ENCODE measurements around the gene CRX.
"Not testable (repeated sequence)": the region's sequence is repeated elsewhere in the genome, so short reads cannot be mapped to it uniquely, and the experiment has no call there.

CRX gene

DNA sequence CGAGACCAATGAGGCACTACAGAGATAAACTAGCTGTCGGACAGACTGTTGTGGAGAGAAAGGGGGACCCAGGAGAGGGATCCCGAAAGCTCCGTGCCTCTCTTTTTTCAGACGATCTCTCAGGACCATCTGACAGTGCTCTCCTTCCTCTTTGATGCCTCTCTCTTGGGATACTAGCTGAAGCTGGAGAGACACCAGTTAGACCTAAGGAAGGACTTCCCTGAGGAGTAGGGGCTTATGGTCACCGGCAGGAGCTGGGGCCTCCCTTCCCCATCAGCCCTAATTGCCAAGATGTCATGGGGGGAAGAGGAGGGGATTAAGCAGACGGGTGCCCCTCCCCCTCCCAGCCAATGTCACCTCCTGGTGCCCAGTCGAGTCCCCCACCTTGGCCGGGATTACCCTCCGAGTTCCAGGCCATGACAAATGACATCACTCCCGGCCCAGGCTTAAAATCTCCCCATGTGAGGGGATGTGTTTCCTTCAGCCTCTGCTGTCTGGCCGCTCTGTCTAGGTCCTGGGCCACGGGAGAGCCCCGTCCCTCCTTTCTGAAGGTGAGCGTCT, at the start of gene CRX:
Gene CRX, plus strand, starts transcription at position 478 of the 561 bp plus-strand sequence. CDS start 12,507 bp downstream, outside the sequence.
- TF ChIP-seq, protein P1, sequence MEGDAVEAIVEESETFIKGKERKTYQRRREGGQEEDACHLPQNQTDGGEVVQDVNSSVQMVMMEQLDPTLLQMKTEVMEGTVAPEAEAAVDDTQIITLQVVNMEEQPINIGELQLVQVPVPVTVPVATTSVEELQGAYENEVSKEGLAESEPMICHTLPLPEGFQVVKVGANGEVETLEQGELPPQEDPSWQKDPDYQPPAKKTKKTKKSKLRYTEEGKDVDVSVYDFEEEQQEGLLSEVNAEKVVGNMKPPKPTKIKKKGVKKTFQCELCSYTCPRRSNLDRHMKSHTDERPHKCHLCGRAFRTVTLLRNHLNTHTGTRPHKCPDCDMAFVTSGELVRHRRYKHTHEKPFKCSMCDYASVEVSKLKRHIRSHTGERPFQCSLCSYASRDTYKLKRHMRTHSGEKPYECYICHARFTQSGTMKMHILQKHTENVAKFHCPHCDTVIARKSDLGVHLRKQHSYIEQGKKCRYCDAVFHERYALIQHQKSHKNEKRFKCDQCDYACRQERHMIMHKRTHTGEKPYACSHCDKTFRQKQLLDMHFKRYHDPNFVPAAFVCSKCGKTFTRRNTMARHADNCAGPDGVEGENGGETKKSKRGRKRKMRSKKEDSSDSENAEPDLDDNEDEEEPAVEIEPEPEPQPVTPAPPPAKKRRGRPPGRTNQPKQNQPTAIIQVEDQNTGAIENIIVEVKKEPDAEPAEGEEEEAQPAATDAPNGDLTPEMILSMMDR (conservative IDR thresholded peaks at IDR 0.05; ENCODE audit: low read length): no peak
- no peak within 1 kb of the TSS for H3K4me3 ChIP-seq (ENCODE audit: low read length)
- no peak for DNase-seq (ENCODE audit: low read depth)

GRCh38 chr19:47776568-47776967, 45.2 kb upstream of the CRX start:
- no peak for DNase-seq (ENCODE audit: low read depth)
- TF ChIP-seq, protein P1 (conservative IDR thresholded peaks at IDR 0.05; ENCODE audit: low read length): no peak

DNA sequence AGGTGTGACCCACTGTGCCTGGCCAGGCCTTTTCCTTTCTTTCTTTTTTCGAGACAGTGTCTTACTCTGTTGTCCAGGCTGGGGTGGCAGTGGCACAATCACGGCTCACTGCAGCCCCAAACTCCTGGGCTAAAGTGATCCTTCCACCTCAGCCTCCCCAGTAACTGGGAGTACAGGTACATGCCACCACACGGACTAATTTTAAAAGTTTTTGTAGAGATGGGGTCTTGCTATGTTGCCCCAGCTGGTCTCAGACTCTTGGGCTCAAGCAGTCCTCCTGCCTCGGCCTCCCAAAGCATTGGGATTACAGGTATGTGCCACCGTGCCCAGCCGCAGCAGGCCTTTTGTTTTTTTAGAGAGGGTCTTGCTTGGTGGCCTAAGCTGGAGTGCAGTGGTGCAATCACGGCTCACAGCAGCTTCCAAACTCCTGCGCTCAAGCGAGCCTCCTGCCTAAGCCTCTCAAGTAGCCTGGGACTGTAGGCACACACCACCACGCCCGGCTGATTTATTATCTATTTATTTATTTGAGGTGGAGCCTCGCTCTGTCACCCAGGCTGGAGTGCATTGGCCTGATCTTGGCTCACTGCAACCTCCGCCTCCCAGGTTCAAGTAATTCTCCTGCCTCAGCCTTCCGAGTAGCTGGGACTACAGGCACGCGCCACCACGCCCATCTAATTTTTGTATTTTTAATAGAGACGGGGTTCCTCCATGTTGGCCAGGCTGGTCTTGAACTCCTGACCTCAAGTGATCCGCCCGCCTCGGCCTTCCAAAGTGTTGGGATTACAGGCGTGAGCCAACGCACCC, 44.3 kb upstream of the CRX start:
- DNase-seq (ENCODE audit: low read depth): not testable (repeated sequence)

More at GRCh38 chr19:47776568-47776967, 45.2 kb upstream of the CRX start:
- no peak overlapping the region for H3K4me3 ChIP-seq (ENCODE audit: low read length)

GRCh38 chr19:47778049-47778953, 43.4 kb upstream of the CRX start, which contains the start of gene SELENOW:
Gene SELENOW (plus strand): TSS chr19:47778703. CDS start chr19:47778786, 83 bp downstream.
- DNase-seq (ENCODE audit: low read depth): peak; percentile 60
- peak within 1 kb of the TSS; percentile 90 for H3K4me3 ChIP-seq (ENCODE audit: low read length)
- TF ChIP-seq, protein P1 (conservative IDR thresholded peaks at IDR 0.05; ENCODE audit: low read length): no peak

More for the DNA sequence above, 44.3 kb upstream of the CRX start:
- H3K4me3 ChIP-seq (ENCODE audit: low read length): peak overlapping the region; percentile 90

DNA sequence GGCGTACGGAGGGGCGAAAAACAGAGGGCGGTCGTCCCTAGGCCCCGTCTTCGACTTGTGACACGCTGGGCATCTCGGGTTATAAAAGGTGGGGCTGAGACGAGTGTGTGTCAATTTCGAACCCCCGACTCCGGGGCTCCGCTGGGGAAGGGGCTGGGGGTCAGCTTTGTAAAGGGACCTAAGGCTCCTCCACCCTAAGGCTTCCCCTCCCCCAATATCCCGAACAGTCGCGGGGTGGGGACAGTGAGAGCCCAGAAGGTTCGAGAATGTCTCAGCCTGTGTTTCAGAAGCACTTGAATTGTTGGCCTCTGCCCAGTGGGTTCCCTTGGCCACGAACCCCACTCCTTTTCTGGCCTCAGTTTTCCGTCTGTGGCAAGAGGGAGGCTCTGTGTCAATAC, 42.8 kb upstream of the CRX start:
- H3K4me3 ChIP-seq (ENCODE audit: low read length): peak overlapping the region; percentile 90
- peak; percentile 31 for DNase-seq (ENCODE audit: low read depth)
- TF ChIP-seq, protein P1 (conservative IDR thresholded peaks at IDR 0.05; ENCODE audit: low read length): no peak

GRCh38 chr19:47779524-47780214, 42.1 kb upstream of the CRX start:
- peak; percentile 28 for DNase-seq (ENCODE audit: low read depth)
- TF ChIP-seq, protein P1 (conservative IDR thresholded peaks at IDR 0.05; ENCODE audit: low read length): no peak
- peak overlapping the region; percentile 90 for H3K4me3 ChIP-seq (ENCODE audit: low read length)

- TF ChIP-seq, protein P1 (conservative IDR thresholded peaks at IDR 0.05; ENCODE audit: low read length): no peak
- H3K4me3 ChIP-seq (ENCODE audit: low read length): peak overlapping the region; percentile 90
- DNase-seq (ENCODE audit: low read depth): no peak
Measured at GRCh38 chr19:47780215-47780551, 41.6 kb upstream of the CRX start.

Measured in AG10803 (cell line).